ENCODE measurements around the gene CDKN2AIPNL. TPM values are rescaled to one million over a fixed set of nuclear protein-coding genes. Genes with fewer than 3 reads are reported as not detected.
A peak's percentile ranks its signal among the peaks of the same experiment; 100 is the strongest.

Gene CDKN2AIPNL
- total and polyA plus RNA-seq, 2 of the 8 experiments (the other 6 are each of a cell fraction or from before 2014, with no cell fraction given) = 40.0 to 56.3 TPM

DNA sequence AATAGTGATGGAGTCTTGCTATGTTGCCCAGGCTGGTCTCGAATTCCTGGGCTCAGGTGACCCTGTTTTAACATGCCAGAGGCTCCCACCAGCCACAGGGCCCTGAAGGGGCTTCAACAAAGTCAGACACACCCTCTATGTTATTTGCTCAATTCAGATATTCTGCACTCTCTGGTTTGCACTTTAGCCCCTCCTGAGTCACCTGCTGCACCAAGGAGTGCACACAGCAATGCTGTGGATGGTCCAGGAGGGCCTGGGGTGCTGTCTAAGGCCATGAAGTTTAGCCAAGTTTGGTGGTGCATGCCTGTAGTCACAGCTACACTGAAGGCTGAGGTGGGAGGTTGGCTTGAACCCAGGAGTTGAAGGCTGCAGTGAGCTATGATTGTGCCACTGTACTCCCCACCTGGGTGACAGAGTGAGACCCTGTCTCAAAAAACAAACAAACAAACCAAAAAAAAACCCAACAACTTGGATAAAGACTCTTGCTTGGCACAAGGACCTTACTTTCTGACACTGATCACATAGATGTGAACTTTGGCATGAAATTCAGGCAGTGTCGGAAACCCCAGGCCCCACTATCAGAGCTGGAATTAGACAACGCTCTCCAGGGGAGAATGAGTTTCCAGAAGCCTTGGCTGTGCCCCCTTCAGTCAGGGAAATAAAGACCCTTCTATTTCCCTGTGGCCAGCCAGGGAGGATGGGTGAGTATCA is 39.7 kb upstream of the CDKN2AIPNL start:
- Histone ChIP-seq H3K18ac (ENCODE audit: extremely low read depth, low read length) (no peak overlapping the region), H2BK5ac (ENCODE audit: low read depth, low read length) (no peak overlapping the region), H3K4ac (replicated peaks; ENCODE audit: insufficient read length, low read depth, low read length) (no peak overlapping the region), H3K4me3 (ENCODE audit: extremely low read depth in 1 of 4, insufficient read depth in 2 of 4, low read depth in 3 of 4, low read length in 4 of 4) (no peak overlapping the region), H4K5ac (ENCODE audit: insufficient read length, low read depth, low read length) (no peak overlapping the region), H4K91ac (replicated peaks; ENCODE audit: insufficient read length, low read length) (no peak overlapping the region), H3K36me3 (ENCODE audit: control insufficient read depth in 2 of 4, insufficient read depth in 4 of 4, low read length in 3 of 4) (no peaks in the 10 kb centered on the region), H2BK20ac (ENCODE audit: low read length) (no peak overlapping the region), H4K8ac (ENCODE audit: extremely low read depth, insufficient read depth, low read length) (no peak overlapping the region), H3K79me2 (ENCODE audit: control insufficient read depth in 1 of 2, insufficient read depth in 2 of 2, low read length in 2 of 2) (no peaks in the 10 kb centered on the region), H2BK12ac (ENCODE audit: low read depth, low read length) (no peak overlapping the region), H4K20me1 (replicated peaks in 1 of 2; ENCODE audit: control insufficient read depth in 1 of 2, insufficient read depth in 2 of 2, low read length in 2 of 2) (no peaks in the 10 kb centered on the region), H3K27ac (ENCODE audit: low read depth, low read length) (no peak overlapping the region), H3K9ac (replicated peaks in 1 of 4; ENCODE audit: extremely low read depth in 1 of 4, low read depth in 3 of 4, low read length in 3 of 4) (no peak overlapping the region), H3K14ac (ENCODE audit: insufficient read length) (no peak overlapping the region), H2BK120ac (replicated peaks; ENCODE audit: low read depth, low read length) (no peak overlapping the region), H3K23me2 (ENCODE audit: low read depth, low read length) (no peaks in the 10 kb centered on the region), H3K56ac (replicated peaks; ENCODE audit: insufficient read length, low read depth, low read length) (no peak overlapping the region), H2BK15ac (ENCODE audit: low read length) (0 out of 2 replicates have a peak overlapping the region, but pooled peaks have one; percentile 61), H3K4me1 (replicated peaks in 1 of 4; ENCODE audit: control insufficient read depth in 3 of 4, insufficient read depth in 4 of 4, low read length in 3 of 4) (peaks cover 0 to 7% (median 0%) of the 10 kb centered on the region in 4 experiments; a peak in 1 of 7 replicates), H3K23ac (ENCODE audit: insufficient read length) (no peak overlapping the region), H3K4me2 (ENCODE audit: insufficient read depth in 1 of 2, low read depth in 2 of 2, low read length in 2 of 2) (no peak overlapping the region), H2AK5ac (ENCODE audit: low read depth, low read length) (0 out of 2 replicates have a peak overlapping the region, but pooled peaks have one; percentile 6), H3K9me3 (ENCODE audit: insufficient read depth in 2 of 2, low read depth in 1 of 2, low read length in 1 of 2) (no peaks in the 10 kb centered on the region), H3K79me1 (ENCODE audit: low read depth, low read length) (no peaks in the 10 kb centered on the region), H3K27me3 (replicated peaks in 1 of 4; ENCODE audit: control insufficient read depth in 3 of 4, extremely low read depth in 1 of 4, insufficient read depth in 3 of 4, low read length in 3 of 4) (no peaks in the 10 kb centered on the region), H2AFZ (ENCODE audit: low read length) (no peak overlapping the region)
- no peak for FAIRE-seq
- CTCF ChIA-PET (ENCODE audit: partially characterized antibody) = interaction anchor here (1.0 to 2.7 kb wide), 8 partner anchors 8 to 136 kb away, joined by 3 to 13 read pairs (median 4); partner anchors contain the start of gene CDKN2AIPNL
- WGBS, 2 experiments (ENCODE audit: extremely low coverage in 1 of 2, insufficient coverage in 1 of 2, insufficient read length in 1 of 2, insufficient replicate concordance in 2 of 2, low coverage in 1 of 2, low lambda C conversion rate in 2 of 2, missing lambda C conversion rate in 1 of 2) = 89% methylated on average over 3 of the region's 3 CpGs; no CpG with 5 or more reads in 1 of the 2 experiments
- POLR2A ChIA-PET (ENCODE audit: partially characterized antibody) = interaction anchor here (0.5 to 4.3 kb wide), 7 partner anchors 11 to 1217 kb away, joined by 3 to 14 read pairs (median 4); no protein-coding TSS in a partner anchor
- DNase-seq (ENCODE audit: low read depth in 1 of 2, low spot score in 2 of 2) = no peak
- TF ChIP-seq RBBP5 (IDR thresholded peaks at IDR 0.05; ENCODE audit: borderline replicate concordance, low read depth, low read length) = no peak
- TF ChIP-seq, protein P1, sequence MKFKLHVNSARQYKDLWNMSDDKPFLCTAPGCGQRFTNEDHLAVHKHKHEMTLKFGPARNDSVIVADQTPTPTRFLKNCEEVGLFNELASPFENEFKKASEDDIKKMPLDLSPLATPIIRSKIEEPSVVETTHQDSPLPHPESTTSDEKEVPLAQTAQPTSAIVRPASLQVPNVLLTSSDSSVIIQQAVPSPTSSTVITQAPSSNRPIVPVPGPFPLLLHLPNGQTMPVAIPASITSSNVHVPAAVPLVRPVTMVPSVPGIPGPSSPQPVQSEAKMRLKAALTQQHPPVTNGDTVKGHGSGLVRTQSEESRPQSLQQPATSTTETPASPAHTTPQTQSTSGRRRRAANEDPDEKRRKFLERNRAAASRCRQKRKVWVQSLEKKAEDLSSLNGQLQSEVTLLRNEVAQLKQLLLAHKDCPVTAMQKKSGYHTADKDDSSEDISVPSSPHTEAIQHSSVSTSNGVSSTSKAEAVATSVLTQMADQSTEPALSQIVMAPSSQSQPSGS (IDR thresholded peaks at IDR 0.05; ENCODE audit: low read length) = no peak
- no peak for TF ChIP-seq POLR2A (IDR thresholded peaks at IDR 0.05; ENCODE audit: control extremely low read depth in 1 of 2, low read depth in 2 of 2, low read length in 2 of 2)
- TF ChIP-seq CHD2 (IDR thresholded peaks at IDR 0.05; ENCODE audit: low read length) = no peak
